Thyroid gland (tissue), 4 donors: ENCODE results near the gene TPSG1.
"Not testable (repeated sequence)": the region's sequence is repeated elsewhere in the genome, so short reads cannot be mapped to it uniquely, and the experiment has no call there.

ENCODE experiments used
- CTCF ChIP-seq, 6 experiments: fragments of 200-600 bp in 3 of 6; fragments of 450-650 bp in 3 of 6; sonication (generic) in 3 of 6; IDR thresholded peaks; one replicate each; pipeline ENCODE4 v1.5.1; 2016 to 2019; ENCODE audit warnings: antibody characterized with exemption in 6 of 6, mild to moderate bottlenecking in 2 of 6, inconsistent platforms in 1 of 6, moderate library complexity in 1 of 6
- POLR2A ChIP-seq, 2 donors: fragments of 450-650 bp; IDR thresholded peaks; one replicate each; pipeline ENCODE4 v1.6.1; 2017; ENCODE audit warnings: antibody characterized with exemption in 2 of 2, mild to moderate bottlenecking in 2 of 2, moderate library complexity in 1 of 2

- TF ChIP-seq POLR2A, CTCF (IDR thresholded peaks at IDR 0.05): not testable (repeated sequence)
Observed at GRCh38 chr16:1230084-1230470, 5.0 kb upstream of the TPSG1 start, which contains the start of gene TPSB2.
